ENCODE data around the gene ARIH2.
A peak's percentile ranks its signal among the peaks of the same experiment; 100 is the strongest.
"Not testable (repeated sequence)": the region's sequence is repeated elsewhere in the genome, so short reads cannot be mapped to it uniquely, and the experiment has no call there.

The ARIH2 gene

GRCh38 chr3:49004352-49005302 is 86.0 kb downstream of the ARIH2 start:
- DNase-seq (ENCODE audit: low spot score) = no peak

GRCh38 chr3:49005303-49005680 is 86.7 kb downstream of the ARIH2 start:
- DNase-seq (ENCODE audit: low spot score) = no peak

DNA sequence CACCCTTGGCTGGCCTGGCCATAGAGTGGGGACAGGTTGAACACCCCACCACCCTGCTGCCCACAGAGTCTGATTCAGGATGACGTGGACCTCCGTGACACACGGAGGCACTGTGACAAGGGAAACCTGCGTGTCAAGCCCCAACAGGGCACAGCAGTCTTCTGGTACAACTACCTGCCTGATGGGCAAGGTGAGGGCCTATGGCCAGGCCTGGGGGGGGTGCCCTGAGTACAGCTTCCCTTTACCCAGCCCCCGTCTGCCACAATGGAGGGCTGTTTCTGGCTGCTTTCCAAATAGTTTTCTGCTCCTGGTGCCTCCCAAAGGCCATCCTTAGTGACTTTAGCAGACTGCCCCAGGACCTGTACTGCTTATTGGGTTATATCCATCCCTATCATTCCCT is 87.4 kb downstream of the ARIH2 start:
- DNase-seq (ENCODE audit: low spot score) = no peak

DNA sequence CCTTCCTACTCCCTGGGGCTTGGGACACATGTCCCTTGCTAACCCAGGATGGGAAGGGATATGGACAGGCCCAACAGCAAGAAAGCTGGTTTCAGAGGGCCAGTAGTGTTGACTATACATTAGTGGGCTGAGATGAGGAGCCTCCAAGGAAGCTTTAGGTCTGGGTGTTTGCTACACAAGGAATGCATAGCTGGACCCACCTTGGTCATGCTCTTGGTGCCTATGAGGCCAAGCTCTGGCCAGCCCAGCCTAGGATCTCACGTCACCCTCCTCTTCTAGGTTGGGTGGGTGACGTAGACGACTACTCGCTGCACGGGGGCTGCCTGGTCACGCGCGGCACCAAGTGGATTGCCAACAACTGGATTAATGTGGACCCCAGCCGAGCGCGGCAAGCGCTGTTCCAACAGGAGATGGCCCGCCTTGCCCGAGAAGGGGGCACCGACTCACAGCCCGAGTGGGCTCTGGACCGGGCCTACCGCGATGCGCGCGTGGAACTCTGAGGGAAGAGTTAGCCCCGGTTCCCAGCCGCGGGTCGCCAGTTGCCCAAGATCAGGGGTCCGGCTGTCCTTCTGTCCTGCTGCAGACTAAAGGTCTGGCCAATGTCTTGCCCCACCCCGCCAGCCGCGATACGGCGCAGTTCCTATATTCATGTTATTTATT is 87.9 kb downstream of the ARIH2 start:
- DNase-seq (ENCODE audit: low spot score) = no peak

DNA sequence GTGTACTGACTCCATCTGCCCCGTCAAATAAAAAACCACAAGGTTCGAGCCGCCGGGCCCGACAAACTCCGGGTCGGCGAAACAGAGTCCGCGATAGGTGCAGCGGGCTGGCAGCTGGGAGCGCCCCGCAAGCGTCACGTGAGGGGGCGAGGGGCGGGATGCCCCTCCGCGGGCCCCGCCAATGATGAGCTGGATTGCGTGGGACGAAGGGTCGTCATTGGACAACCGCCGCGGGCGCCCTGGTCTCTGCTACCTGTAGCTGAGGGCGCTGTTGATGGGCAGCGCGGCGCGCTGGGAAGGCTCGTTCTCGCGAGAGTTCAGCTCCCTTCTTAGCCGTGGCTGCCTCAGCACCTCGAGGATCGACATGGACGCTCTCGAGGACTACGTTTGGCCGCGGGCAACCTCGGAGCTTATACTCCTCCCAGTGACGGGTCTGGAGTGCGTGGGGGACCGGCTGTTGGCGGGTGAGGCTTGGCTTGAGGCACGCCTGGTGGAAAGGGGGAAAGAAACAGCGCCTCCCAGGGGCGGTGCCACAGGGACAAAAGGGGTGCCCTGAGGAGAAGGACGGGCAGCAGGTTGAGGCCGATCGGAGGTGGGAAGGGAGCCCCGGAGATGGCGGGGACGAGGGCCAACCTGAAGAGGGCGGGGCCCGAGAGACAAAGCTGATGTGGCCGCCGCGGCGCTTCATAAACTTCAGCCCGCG is 88.6 kb downstream of the ARIH2 start, which contains the start of gene WDR6:
TSS of gene WDR6 (plus strand) at position 324 of the 703 bp plus-strand sequence. CDS start at position 365, 41 bp downstream.
- DNase-seq (ENCODE audit: low spot score) = peak; percentile 99

GRCh38 chr3:49007771-49008528 is 89.3 kb downstream of the ARIH2 start:
- DNase-seq (ENCODE audit: low spot score) = peak; percentile 77

DNA sequence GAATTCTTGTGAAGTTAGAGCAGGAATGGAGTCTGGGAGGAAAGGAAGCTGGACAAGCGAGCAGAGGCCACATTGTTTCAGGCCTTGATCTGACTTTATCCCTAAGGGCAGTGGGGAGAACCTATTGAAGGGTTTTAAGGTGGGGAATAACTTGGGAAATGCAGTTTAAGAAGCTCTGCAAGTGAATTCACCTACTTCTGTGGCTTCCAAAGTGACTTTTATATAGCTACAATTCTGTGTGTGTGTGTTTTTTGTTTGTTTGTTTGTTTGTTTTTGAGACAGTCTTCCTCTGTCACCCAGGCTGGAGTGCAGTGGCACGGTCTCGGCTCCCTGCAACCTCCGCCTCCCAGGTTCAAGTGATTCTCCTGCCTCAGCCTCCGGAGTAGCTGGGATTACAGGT is 90.0 kb downstream of the ARIH2 start:
- DNase-seq (ENCODE audit: low spot score) = not testable (repeated sequence)

- no peak for DNase-seq (ENCODE audit: low spot score)
These were observed 90.8 kb downstream of the ARIH2 start for GRCh38 chr3:49009396-49009795.

DNA sequence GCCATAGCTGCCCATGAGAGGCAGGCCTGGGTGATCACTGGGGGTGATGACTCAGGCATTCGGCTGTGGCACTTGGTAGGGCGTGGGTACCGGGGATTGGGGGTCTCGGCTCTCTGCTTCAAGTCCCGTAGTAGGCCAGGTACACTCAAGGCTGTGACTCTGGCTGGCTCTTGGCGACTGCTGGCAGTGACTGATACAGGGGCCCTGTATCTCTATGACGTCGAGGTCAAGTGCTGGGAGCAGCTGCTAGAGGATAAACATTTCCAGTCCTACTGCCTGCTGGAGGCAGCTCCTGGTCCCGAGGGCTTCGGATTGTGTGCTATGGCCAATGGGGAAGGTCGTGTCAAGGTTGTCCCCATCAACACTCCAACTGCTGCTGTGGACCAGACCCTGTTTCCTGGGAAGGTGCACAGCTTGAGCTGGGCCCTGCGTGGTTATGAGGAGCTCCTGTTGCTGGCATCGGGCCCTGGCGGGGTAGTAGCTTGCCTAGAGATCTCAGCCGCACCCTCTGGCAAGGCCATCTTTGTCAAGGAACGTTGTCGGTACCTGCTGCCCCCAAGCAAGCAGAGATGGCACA is 93.9 kb downstream of the ARIH2 start:
- DNase-seq (ENCODE audit: low spot score) = no peak

- DNase-seq (ENCODE audit: low spot score) = no peak
These were observed 94.6 kb downstream of the ARIH2 start for GRCh38 chr3:49013113-49013737.

DNA sequence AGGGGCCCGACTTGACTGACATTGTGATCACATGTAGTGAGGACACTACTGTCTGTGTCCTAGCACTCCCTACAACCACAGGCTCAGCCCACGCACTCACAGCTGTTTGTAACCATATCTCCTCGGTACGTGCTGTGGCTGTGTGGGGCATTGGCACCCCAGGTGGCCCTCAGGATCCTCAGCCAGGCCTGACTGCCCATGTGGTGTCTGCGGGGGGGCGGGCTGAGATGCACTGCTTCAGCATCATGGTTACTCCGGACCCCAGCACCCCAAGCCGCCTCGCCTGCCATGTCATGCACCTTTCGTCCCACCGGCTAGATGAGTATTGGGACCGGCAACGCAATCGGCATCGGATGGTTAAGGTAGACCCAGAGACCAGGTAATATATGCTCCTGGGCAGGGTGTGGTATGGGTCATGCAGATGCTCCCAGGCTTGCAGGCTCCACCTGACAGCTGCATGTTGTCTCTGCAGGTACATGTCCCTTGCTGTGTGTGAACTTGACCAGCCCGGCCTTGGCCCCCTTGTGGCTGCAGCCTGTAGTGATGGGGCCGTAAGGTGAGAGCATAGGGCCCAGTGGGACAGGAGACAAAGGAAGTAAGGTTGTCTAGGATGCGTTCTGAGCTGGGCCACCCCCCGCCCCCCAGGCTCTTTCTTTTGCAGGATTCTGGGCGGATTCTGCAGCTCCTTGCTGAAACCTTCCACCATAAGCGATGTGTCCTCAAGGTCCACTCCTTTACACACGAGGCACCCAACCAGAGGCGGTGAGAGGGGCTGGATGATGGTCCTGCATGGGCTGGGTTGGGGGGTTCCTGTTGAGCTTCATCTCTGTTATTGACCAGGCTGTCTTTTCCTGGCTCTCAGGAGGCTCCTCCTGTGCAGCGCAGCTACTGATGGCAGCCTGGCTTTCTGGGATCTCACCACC is 95.4 kb downstream of the ARIH2 start:
- peak; percentile 79 for DNase-seq (ENCODE audit: low spot score)

DNA sequence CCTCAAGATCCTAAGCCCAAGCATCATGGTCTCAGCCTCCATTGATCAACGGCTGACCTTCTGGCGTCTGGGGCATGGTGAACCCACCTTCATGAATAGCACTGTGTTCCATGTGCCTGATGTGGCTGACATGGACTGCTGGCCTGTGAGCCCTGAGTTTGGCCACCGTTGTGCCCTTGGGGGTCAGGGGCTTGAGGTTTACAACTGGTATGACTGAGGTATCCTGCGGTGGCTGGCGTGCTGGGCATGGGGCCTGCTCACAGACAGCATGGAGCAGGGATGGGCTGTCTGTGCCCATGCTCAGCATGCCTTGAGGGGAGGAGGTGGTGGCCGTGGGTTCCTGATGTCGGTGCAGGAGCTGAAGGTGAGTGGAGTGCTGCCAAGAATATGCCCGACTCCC is 96.4 kb downstream of the ARIH2 start:
- DNase-seq (ENCODE audit: low spot score) = no peak

DNA sequence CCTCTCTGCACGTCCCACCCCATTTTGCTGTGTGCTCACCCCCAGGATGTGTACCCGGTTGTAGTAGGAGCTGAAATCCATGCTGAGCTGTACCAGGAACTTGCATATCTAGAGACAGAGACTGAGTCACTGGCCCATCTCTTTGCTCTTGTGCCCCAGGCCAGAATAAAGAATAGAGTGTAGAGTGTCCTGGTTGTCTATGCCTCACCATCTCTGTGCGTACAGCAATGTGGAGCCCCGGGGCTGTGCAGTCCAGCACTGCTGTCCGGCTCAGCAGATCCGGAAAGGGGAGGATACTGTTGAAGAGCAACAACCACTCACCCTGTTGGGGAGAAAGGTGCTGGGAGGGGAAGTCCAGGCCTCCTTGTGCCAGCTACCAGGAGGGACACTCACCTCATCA is 97.1 kb downstream of the ARIH2 start:
- no peak for DNase-seq (ENCODE audit: low spot score)

- no peak for DNase-seq (ENCODE audit: low spot score)
These were observed 98.0 kb downstream of the ARIH2 start for GRCh38 chr3:49016414-49017228.

DNA sequence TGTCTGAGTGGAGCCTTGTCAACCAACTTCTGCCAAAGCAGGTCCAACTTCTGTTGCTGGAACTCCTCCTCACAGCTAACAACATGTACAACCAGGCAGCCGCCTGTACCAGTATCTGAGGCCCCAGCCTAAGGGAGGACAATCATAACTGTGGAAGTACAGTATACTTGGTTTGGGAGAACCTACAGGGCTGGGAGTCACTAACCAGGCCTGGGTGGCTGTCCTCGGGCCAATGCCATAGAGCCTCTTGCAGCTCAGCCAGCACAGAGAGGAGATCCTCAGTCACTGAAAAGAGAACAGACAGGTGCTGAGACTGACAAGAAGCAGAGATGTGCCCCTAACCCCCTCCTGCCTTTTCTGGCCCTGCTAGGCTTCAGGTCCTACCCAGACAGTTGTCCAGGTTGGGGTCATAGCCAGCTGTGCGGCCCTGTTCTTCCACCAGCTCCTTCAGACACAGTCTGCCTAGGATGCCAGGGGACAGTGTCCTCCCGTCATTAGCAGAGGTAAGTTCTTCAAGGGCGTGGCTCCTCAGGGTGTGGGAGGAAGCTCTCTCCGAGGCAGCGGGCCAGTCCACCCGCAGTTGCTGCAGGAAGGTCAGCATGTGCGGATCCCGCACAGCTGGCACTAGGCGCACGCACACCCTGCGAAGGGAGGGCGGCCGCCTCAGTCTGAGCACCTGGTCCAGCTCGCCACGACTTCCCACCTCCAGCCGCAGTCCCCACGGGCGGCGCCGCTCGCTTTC is 98.8 kb downstream of the ARIH2 start:
- no peak for DNase-seq (ENCODE audit: low spot score)

DNA sequence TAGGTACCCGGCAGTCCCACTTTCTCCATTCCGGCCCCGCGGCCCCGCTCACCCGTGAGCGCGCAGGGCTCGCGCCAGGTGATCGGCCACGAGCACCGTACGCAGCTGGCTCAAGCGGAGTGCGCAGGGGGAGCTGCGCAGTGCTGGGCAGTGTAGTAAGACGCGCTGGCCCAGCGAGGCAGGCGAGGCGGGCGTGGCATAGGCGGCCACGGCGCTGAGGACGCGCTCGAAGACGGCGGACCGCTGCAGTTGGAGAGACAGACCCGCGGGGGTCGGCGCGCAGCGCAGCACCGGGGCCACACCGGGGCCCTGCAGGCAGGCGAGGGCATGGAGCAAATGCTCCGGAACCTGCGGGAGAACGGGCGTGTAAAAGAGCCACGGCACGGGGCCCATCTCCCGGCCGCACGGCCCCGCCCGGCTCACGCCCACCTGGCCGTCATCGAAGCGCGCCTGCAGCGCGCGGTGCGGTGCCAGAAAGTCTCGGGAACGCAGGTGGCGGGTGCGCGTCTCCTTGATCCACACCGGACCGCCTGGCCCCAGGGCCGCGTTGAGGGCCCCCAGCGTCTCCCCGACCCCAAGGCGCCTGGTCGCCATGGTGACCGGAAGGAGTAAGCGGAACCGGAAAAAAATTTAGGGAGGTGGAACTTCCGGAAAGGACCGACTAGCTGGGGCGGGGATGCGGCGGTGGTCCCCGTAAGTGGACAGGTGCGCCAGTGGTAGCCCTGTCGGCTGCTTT is 99.5 kb downstream of the ARIH2 start, which contains the start of gene DALRD3:
TSS of gene DALRD3 (minus strand) at position 610 of the 736 bp plus-strand sequence. CDS start at position 594, 16 bp downstream.
- peak; percentile 85 for DNase-seq (ENCODE audit: low spot score)

GRCh38 chr3:49018707-49019006 is 100.0 kb downstream of the ARIH2 start:
- DNase-seq (ENCODE audit: low spot score) = no peak

DNA sequence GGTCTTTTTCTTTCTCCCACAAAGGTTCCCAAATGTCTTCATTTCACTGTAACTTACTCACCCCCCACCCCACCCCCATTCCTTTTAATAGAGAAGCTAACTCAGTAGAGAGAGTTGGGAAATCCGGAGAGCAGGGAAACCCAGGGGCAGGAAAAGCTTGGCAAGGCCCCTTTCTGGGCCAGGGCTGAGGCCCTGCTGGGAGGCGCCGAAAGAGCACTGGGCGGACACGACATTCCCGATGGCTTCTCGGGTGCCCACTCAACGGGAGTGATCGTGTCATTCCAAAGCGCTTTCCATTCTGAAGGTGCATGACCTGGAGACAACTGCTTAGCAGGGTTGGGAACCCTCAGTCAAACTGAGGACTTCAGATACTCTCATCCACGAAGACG is 101.3 kb downstream of the ARIH2 start:
- DNase-seq (ENCODE audit: low spot score) = no peak

Measured in HuH-7.5 (cell line).